Fibroblast of skin of abdomen (primary cell): ENCODE results near the gene PPP1R13B.

Experiments used
- DNase-seq: peaks from one replicate; pipeline ENCODE4 v3.0.0-alpha.2; 2013

Gene PPP1R13B

GRCh38 chr14:103773521-103773920 is 73.9 kb downstream of the PPP1R13B start:
- DNase-seq, result no peak

- no peak for DNase-seq
These were observed 75.2 kb downstream of the PPP1R13B start for GRCh38 chr14:103772078-103772712.

DNA sequence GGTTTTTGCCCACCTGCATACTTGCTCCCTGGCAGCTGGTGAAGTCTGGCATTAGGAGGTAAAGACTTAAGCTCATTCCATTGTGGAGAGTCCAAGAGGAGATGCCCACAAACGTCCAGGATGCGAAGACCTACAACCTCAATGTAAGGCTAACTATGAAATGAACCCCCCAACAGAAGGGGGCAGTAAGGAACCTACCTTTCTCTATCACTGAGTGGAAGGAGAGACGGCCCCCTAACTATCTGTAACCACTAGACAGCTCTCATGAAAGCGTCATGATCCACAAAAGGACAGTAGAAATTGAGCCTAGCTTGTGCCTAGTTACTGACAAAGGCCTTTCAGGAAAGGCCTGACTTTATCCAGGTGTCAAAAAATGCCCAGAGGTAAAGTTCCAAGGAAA is 76.5 kb downstream of the PPP1R13B start:
- DNase-seq, result no peak

DNA sequence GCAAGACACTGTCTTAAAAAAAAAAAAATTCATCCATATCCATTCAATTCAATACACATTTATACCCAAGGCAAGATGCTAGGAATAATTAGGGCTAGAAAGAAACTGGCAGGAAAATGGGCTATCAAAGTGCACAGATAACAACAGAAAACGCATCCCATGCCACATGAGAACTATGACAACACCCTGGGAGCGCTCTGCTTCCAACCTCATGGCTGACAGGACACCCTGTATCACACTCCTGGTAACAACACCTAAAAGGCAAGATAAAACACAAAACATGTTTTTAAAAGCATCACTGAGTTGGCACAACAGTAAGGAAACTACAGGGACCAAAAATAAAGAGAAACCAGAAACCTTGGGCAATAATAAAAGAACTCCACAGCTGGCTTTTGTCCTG is 76.9 kb downstream of the PPP1R13B start:
- DNase-seq, result no peak

GRCh38 chr14:103767336-103767894 is 80.0 kb downstream of the PPP1R13B start:
- DNase-seq, result no peak

DNA sequence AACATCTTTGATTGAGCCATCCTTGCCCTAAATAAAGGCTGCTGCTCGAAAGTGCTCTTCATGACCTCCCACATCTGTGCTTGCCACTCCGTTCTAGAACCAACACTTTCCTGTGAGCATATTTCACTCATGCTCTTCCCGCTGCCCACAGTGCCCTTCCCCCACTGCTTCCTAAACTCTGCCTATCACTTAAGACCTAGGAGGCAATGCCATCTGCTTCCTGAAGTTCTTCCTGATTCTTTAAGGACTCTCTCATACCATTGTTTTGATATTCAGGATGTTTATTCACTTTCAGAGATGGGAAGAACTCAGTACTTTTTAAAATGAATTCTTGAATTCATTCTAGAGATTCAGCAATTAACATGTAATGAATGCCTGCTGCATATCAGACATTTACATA is 81.8 kb downstream of the PPP1R13B start:
- no peak for DNase-seq

GRCh38 chr14:103763730-103764488 is 83.5 kb downstream of the PPP1R13B start:
- DNase-seq, result no peak

DNA sequence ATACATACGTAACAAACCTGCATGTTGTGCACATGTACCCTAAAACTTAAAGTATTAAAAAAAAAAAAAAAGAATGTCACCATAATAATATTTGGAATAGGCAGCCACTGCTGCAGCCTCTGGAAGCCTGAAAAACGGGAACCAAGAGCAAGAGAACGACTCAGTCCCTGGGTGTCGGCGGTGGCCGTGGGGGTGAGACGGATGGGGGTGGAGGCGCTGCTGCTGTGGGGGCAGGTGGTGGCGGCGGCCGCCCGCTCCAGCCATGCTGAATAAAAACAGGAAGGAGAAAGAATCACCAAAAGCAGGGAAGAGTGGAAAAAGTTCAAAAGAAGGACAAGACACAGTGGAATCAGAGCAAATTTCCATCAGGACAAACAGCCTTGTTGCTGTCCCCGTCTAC is 84.8 kb downstream of the PPP1R13B start:
- no peak for DNase-seq

GRCh38 chr14:103762036-103762435 is 85.3 kb downstream of the PPP1R13B start:
- DNase-seq, result peak; percentile 11

- DNase-seq, result no peak
These were observed 89.2 kb downstream of the PPP1R13B start for GRCh38 chr14:103758059-103758776.

- DNase-seq, result no peak
These were observed 92.3 kb downstream of the PPP1R13B start for GRCh38 chr14:103755060-103755459.

DNA sequence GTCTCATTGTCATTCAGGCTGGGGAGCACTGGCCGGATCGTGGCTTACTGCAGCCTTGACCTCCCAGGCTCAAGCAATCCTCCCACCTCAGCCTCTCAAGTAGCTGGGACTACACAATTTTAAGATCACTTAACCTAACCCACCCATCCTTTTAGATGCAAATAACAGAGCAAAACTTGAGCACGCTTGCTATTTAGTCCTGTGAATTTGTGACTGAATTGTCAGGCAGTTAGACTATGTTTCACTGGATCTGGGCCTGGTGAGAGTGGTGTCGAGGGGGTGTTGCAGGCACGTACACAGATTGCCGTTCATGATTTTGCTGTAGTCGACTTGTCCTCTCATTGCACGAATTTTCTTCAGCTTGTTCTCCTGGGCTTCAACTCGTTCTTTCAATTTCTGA is 93.6 kb downstream of the PPP1R13B start:
- no peak for DNase-seq

GRCh38 chr14:103749860-103750259 is 97.5 kb downstream of the PPP1R13B start:
- DNase-seq, result no peak

DNA sequence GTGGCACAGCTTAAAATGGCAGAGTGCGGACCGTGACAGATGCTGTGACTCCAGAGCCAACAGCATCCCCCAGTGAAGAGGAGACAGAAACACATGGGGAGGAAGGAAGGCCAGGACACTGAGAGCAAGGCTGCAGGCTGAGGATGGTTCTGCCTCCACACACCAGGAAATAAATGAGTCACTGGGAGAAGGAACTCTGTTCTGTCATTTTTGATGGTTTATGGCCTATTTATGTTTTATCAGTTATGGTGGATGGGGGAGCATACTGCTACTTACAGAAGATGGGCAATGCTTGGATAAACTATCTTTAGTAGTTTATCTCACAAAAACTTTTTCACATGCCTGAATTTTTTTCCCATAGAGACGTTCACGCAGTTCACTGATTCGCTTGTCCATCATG is 97.9 kb downstream of the PPP1R13B start:
- peak; percentile 12 for DNase-seq

- DNase-seq, result no peak
These were observed 98.9 kb downstream of the PPP1R13B start for GRCh38 chr14:103748534-103748857.

GRCh38 chr14:103746701-103747100 is 100.7 kb downstream of the PPP1R13B start:
- peak; percentile 42 for DNase-seq

DNA sequence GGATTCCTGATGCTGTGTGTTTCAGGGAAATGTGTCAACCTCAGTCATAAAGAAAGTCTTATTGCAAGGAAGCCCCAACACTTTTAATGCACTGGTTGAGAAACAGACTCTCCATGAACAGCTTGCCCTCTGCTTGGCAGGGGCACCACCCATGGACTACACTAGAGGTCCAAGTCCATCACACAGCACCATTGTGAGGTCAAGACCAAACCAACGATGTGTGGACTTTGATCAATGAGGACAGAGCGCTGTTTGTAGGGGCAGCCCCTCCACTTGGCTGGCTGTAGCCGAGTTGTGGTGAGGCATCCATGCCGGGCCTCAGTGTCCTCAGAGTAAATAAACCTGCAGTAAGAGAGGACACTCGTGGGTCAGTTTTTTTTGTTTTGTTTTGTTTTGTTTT is 102.0 kb downstream of the PPP1R13B start:
- no peak for DNase-seq

GRCh38 chr14:103744621-103745395 is 102.6 kb downstream of the PPP1R13B start:
- no peak for DNase-seq

- no peak for DNase-seq
These were observed 103.7 kb downstream of the PPP1R13B start for GRCh38 chr14:103743691-103744090.

DNA sequence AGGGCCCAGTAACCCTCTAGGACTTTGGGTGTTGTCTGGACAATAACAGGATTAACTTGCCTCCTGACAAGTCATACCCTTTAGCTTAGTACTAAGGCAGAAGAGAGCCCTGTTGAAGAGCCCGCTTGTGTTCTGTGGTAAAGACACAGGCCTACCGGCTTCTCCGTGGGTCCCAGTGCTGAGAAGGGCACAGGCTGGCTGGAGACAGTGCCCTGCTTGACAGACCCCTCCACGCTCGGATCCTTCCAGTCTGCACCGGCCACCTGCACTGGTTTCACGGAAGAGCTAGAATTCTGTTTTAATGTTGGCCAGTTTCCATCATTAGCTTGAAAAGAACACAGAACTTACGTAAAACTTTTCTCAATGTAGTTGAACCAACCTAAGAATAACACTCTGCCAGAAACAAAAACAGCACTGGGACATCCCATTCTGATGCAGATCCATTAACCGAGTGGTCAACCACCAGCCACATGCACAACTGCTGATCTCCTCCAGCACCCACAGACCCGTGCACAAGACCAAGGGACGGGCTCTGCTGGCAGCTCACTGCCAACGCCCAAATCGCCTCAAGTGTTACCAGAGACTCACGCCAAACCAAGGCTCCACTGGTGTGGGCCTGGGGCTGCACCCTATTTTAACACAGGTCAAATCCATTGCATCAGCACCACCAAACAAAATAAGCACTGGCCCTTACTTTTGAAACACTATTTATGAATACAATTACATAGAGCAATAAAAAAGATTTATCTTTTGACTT is 104.7 kb downstream of the PPP1R13B start:
- DNase-seq, result no peak

- DNase-seq, result no peak
These were observed 105.5 kb downstream of the PPP1R13B start for GRCh38 chr14:103741876-103742275.
